ENCODE results near the gene LONRF2. TPM values are rescaled to one million over a fixed set of nuclear protein-coding genes. Genes with fewer than 3 reads are reported as not detected.

The LONRF2 gene
- total RNA-seq, 2 experiments from 2014 or later: 0.06 to 0.08 TPM

- ATAC-seq (ENCODE audit: poor library complexity) (no peak), DNase-seq (no peak)
- H3K4me1 ChIP-seq (ENCODE audit: insufficient read depth, low read length): no peaks in the 10 kb centered on the region
- intact Hi-C loops (cut with DNase I, micrococcal nuclease): no loop called here
- TF ChIP-seq CTCF (IDR thresholded peaks at IDR 0.05): no peak
- Mint-ChIP-seq H3K4me1 (ENCODE audit: low read depth) (no peaks in the 10 kb centered on the region), H3K4me3 (no peak overlapping the region), H3K27ac (no peak overlapping the region), H3K27me3 (peaks cover 48% of the 10 kb centered on the region), H3K36me3 (ENCODE audit: low read depth) (no peaks in the 10 kb centered on the region), H3K9me3 (no peaks in the 10 kb centered on the region)
- peaks cover 0 to 4% of the 10 kb centered on the region in 2 experiments for H3K9me3 ChIP-seq (ENCODE audit: control insufficient read depth in 1 of 2, insufficient read depth in 1 of 2, low read length in 2 of 2)
- no peak overlapping the region for H3K27ac ChIP-seq (ENCODE audit: low read depth in 1 of 2, low read length in 2 of 2)
- no peaks in the 10 kb centered on the region for H3K36me3 ChIP-seq (ENCODE audit: insufficient read depth, low read length)
- H3K27me3 ChIP-seq (ENCODE audit: control insufficient read depth in 1 of 2, insufficient read depth in 2 of 2, low read length in 2 of 2): peaks cover 3 to 11% of the 10 kb centered on the region in 2 experiments
- ChIA-PET CTCF (no interaction called here), POLR2A (no interaction called here)
- no peak overlapping the region for H3K4me3 ChIP-seq (ENCODE audit: low read length)
These were observed 17.5 kb upstream of the LONRF2 start for GRCh38 chr2:100339823-100340222.

- Histone ChIP-seq H3K36me3 (ENCODE audit: insufficient read depth, low read length) (no peaks in the 10 kb centered on the region), H3K27me3 (ENCODE audit: control insufficient read depth in 1 of 2, insufficient read depth in 2 of 2, low read length in 2 of 2) (peaks cover 9% of the 10 kb centered on the region in 2 experiments), H3K4me3 (ENCODE audit: low read length) (no peak overlapping the region), H3K27ac (ENCODE audit: low read depth in 1 of 2, low read length in 2 of 2) (no peak overlapping the region), H3K9me3 (ENCODE audit: control insufficient read depth in 1 of 2, insufficient read depth in 1 of 2, low read length in 2 of 2) (peaks cover 0 to 3% of the 10 kb centered on the region in 2 experiments), H3K4me1 (ENCODE audit: insufficient read depth, low read length) (no peaks in the 10 kb centered on the region)
- Mint-ChIP-seq H3K27me3 (peaks cover 37% of the 10 kb centered on the region), H3K4me3 (no peak overlapping the region), H3K36me3 (ENCODE audit: low read depth) (no peaks in the 10 kb centered on the region), H3K9me3 (no peaks in the 10 kb centered on the region), H3K4me1 (ENCODE audit: low read depth) (no peaks in the 10 kb centered on the region), H3K27ac (no peak overlapping the region)
- intact Hi-C loops (cut with DNase I, micrococcal nuclease): no loop called here
- ATAC-seq (ENCODE audit: poor library complexity) (no peak), DNase-seq (no peak)
- ChIA-PET CTCF (no interaction called here), POLR2A (no interaction called here)
- TF ChIP-seq CTCF (IDR thresholded peaks at IDR 0.05): no peak
These were observed 12.6 kb upstream of the LONRF2 start for GRCh38 chr2:100334929-100335328.

- Mint-ChIP-seq H3K27me3 (peaks cover 52% of the 10 kb centered on the region), H3K4me1 (ENCODE audit: low read depth) (no peaks in the 10 kb centered on the region), H3K9me3 (no peaks in the 10 kb centered on the region), H3K27ac (no peak overlapping the region), H3K36me3 (ENCODE audit: low read depth) (no peaks in the 10 kb centered on the region), H3K4me3 (no peak overlapping the region)
- Histone ChIP-seq H3K9me3 (ENCODE audit: control insufficient read depth in 1 of 2, insufficient read depth in 1 of 2, low read length in 2 of 2) (no peaks in the 10 kb centered on the region), H3K27me3 (ENCODE audit: control insufficient read depth in 1 of 2, insufficient read depth in 2 of 2, low read length in 2 of 2) (peaks cover 11 to 28% of the 10 kb centered on the region in 2 experiments), H3K36me3 (ENCODE audit: insufficient read depth, low read length) (no peaks in the 10 kb centered on the region), H3K4me3 (ENCODE audit: low read length) (no peak overlapping the region), H3K27ac (ENCODE audit: low read depth in 1 of 2, low read length in 2 of 2) (no peak overlapping the region), H3K4me1 (ENCODE audit: insufficient read depth, low read length) (no peaks in the 10 kb centered on the region)
- DNase-seq (no peak), ATAC-seq (ENCODE audit: poor library complexity) (no peak)
- POLR2A ChIA-PET: no interaction called here
- intact Hi-C loops (cut with DNase I, micrococcal nuclease): no loop called here
- CTCF ChIA-PET: no interaction called here
- no peak for TF ChIP-seq CTCF (IDR thresholded peaks at IDR 0.05)
These were observed 5.4 kb upstream of the LONRF2 start for GRCh38 chr2:100327742-100328141.

All from CD4-positive, alpha-beta T cell (primary cell).